ENCODE data around the gene SPOCK1. TPM values are rescaled to one million over a fixed set of nuclear protein-coding genes. Genes with fewer than 3 reads are reported as not detected.

Gene SPOCK1
- total RNA-seq, 1 experiment from 2014 or later, result 0.27 TPM

GRCh38 chr5:137394380-137394779 lies 104.7 kb downstream of the SPOCK1 start:
- no peak overlapping the region for H3K4me2 ChIP-seq (ENCODE audit: low read length)
- TF ChIP-seq REST (IDR thresholded peaks at IDR 0.05; ENCODE audit: low read depth), result no peak
- TF ChIP-seq ZNF274 (IDR thresholded peaks at IDR 0.05; ENCODE audit: low read depth, low read length), result no peak
- no peak for TF ChIP-seq RAD21 (IDR thresholded peaks at IDR 0.05; ENCODE audit: low read depth)
- TF ChIP-seq POLR2A (IDR thresholded peaks at IDR 0.05; ENCODE audit: borderline replicate concordance, extremely low read depth, insufficient read depth, insufficient read length), result no peak
- TF ChIP-seq, protein P1, sequence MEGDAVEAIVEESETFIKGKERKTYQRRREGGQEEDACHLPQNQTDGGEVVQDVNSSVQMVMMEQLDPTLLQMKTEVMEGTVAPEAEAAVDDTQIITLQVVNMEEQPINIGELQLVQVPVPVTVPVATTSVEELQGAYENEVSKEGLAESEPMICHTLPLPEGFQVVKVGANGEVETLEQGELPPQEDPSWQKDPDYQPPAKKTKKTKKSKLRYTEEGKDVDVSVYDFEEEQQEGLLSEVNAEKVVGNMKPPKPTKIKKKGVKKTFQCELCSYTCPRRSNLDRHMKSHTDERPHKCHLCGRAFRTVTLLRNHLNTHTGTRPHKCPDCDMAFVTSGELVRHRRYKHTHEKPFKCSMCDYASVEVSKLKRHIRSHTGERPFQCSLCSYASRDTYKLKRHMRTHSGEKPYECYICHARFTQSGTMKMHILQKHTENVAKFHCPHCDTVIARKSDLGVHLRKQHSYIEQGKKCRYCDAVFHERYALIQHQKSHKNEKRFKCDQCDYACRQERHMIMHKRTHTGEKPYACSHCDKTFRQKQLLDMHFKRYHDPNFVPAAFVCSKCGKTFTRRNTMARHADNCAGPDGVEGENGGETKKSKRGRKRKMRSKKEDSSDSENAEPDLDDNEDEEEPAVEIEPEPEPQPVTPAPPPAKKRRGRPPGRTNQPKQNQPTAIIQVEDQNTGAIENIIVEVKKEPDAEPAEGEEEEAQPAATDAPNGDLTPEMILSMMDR (IDR thresholded peaks at IDR 0.05 in 2 of 3, conservative IDR thresholded peaks at IDR 0.05 in 1 of 3; ENCODE audit: borderline replicate concordance in 1 of 3, insufficient read depth in 1 of 3, low read depth in 2 of 3, low read length in 2 of 3), result no peak
- no peak for TF ChIP-seq CEBPB (IDR thresholded peaks at IDR 0.05; ENCODE audit: low read depth)
- TF ChIP-seq ZFX (IDR thresholded peaks at IDR 0.05), result no peak
- TF ChIP-seq ZBTB33 (IDR thresholded peaks at IDR 0.05; ENCODE audit: extremely low read depth, insufficient replicate concordance, low read length), result no peak
- TF ChIP-seq EZH2phosphoT487 (IDR thresholded peaks at IDR 0.05; ENCODE audit: borderline replicate concordance), result no peak
- TF ChIP-seq YY1 (IDR thresholded peaks at IDR 0.05; ENCODE audit: extremely low read depth, insufficient replicate concordance, low read depth, low read length), result no peak
- no peak for TF ChIP-seq ELF1 (IDR thresholded peaks at IDR 0.05; ENCODE audit: borderline replicate concordance, low read depth)
- no peak for TF ChIP-seq SRF (IDR thresholded peaks at IDR 0.05; ENCODE audit: low read depth)
- TF ChIP-seq JUND (IDR thresholded peaks at IDR 0.05), result no peak
- TF ChIP-seq POLR2AphosphoS5 (IDR thresholded peaks at IDR 0.05; ENCODE audit: low read depth, low read length), result no peak
- no peak for TF ChIP-seq FOSL1 (IDR thresholded peaks at IDR 0.05; ENCODE audit: low read depth)
- no peak for TF ChIP-seq SIN3A (IDR thresholded peaks at IDR 0.05; ENCODE audit: low read depth)
- ATAC-seq (no peak), DNase-seq (ENCODE audit: low read depth, low spot score) (no peak)
- POLR2A ChIA-PET, result no interaction called here
- H3K4me1 ChIP-seq (ENCODE audit: control insufficient read depth in 1 of 2, insufficient read depth in 2 of 2, low read length in 2 of 2), result no peaks in the 10 kb centered on the region
- intact Hi-C loops (cut with micrococcal nuclease), result no loop called here
- no peak overlapping the region for H3K4me3 ChIP-seq (replicated peaks in 1 of 2; ENCODE audit: low read depth in 1 of 2, low read length in 2 of 2)
- no peaks in the 10 kb centered on the region for H3K36me3 ChIP-seq (ENCODE audit: control insufficient read depth in 1 of 2, insufficient read depth in 2 of 2, low read length in 2 of 2)
- no peaks in the 10 kb centered on the region for H3K9me2 ChIP-seq (ENCODE audit: insufficient read depth)
- H3K27me3 ChIP-seq (ENCODE audit: insufficient read depth, low read length), result peaks cover 6% of the 10 kb centered on the region
- H3K79me2 ChIP-seq (ENCODE audit: insufficient read depth, low read length), result no peaks in the 10 kb centered on the region
- H3K9me3 ChIP-seq (ENCODE audit: control insufficient read depth in 1 of 2, insufficient read depth in 1 of 2, low read depth in 1 of 2, low read length in 2 of 2), result no peaks in the 10 kb centered on the region
- no peak overlapping the region for H3K27ac ChIP-seq (ENCODE audit: low read depth, low read length)
- RAD21 ChIA-PET (ENCODE audit: low non-redundant PET in 1 of 2, low total read pairs in 2 of 2, uncharacterized antibody in 2 of 2, unreplicated experiment in 2 of 2), result no interaction called here
- H2AFZ ChIP-seq (ENCODE audit: low read depth, low read length, poor library complexity, severe bottlenecking), result no peak overlapping the region
- CTCF ChIA-PET, result no interaction called here
- H3K9ac ChIP-seq (ENCODE audit: low read length), result no peak overlapping the region
- H4K20me1 ChIP-seq (ENCODE audit: insufficient read depth), result no peaks in the 10 kb centered on the region
- no TSS peak for BruUV-seq (replicated peaks)

Measured in HCT116 (cell line).